HUES48 (cell line): ENCODE measurements around the gene MEAF6.
A peak's percentile ranks its signal among the peaks of the same experiment; 100 is the strongest.
"Not testable (repeated sequence)": the region's sequence is repeated elsewhere in the genome, so short reads cannot be mapped to it uniquely, and the experiment has no call there.

Source experiments
- H3K27ac ChIP-seq: one replicate; pipeline ENCODE4 v1.7.0; 2013; ENCODE audit warnings: low read depth, low read length, inconsistent platforms
- H3K27me3 ChIP-seq: 2 replicates; pipeline ENCODE4 v1.6.1; 2013; ENCODE audit warnings: mild to moderate bottlenecking, low read length; ENCODE audit not compliant: control insufficient read depth, insufficient read depth
- H3K36me3 ChIP-seq: 2 replicates; pipeline ENCODE4 v1.6.1; 2013; ENCODE audit warnings: low read length; ENCODE audit not compliant: control insufficient read depth, insufficient read depth
- H3K4me1 ChIP-seq: 2 replicates; pipeline ENCODE4 v1.6.1; 2013; ENCODE audit warnings: mild to moderate bottlenecking, low read length; ENCODE audit not compliant: control insufficient read depth, insufficient read depth
- H3K4me3 ChIP-seq: 2 replicates; pipeline ENCODE4 v1.5.1; 2013; ENCODE audit warnings: mild to moderate bottlenecking, low read depth, low read length
- H3K9ac ChIP-seq: 2 replicates; pipeline ENCODE4 v1.6.1; 2013; ENCODE audit warnings: mild to moderate bottlenecking, low read depth, low read length, moderate library complexity
- H3K9me3 ChIP-seq: 2 replicates; pipeline ENCODE4 v1.6.1; 2013; ENCODE audit warnings: low read length; ENCODE audit not compliant: control insufficient read depth, insufficient read depth

MEAF6 gene

DNA sequence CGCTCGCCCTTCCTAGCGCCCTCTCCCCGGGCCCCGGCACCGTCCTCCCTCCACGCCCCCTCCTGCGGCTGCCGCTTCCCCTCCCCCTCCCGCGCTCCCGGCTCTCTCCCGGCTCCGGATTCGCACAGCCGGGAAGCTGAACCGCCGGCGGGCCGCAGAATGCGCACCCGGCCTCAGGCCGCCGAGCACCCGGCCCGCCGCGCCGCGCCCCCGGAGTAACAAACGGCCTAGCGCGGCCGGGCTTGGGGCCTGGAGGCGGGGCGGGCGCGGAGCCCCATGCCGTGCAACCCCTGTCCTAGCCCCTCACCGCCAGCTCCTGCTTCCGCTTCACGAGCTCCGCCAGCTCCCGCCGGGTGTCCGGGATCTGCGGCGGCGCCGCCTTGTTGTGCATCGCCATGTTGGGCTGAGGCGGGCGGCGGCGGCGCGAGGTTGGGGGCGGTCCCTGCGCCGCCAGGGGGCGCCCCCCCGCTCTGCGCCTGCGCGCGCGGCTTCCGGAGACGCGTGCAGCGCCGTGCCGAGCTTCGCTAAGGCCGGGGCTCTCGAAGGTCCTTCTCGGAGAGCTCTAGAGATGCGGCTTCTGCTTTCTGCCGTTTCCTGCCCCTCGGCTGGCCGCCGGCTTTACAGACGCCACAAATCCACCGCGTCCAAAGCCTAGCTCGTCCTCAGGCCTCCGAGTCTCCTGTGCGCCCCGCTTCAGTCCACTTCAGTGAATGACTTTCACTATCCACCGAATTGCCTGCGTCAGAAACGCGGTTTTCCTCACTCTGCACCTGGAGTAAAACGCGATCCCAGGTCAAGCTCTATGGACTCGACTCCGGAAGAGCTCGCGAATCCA, at the start of gene MEAF6:
MEAF6 (minus strand) TSS at position 417 of the 835 bp plus-strand sequence; CDS start at position 397, 20 bp downstream.
- Histone ChIP-seq H3K27me3 (no peaks in the 10 kb centered on the region; the same call in none of the 2 replicates), H3K36me3 (peaks cover 24% of the 10 kb centered on the region), H3K4me3 (peak within 1 kb of the TSS; percentile 73), H3K9ac (peak within 1 kb of the TSS; percentile 58), H3K27ac (peak within 1 kb of the TSS; percentile 86), H3K9me3 (no peaks in the 10 kb centered on the region), H3K4me1 (peaks cover 15% of the 10 kb centered on the region; the same call in 1 of the 2 replicates)

DNA sequence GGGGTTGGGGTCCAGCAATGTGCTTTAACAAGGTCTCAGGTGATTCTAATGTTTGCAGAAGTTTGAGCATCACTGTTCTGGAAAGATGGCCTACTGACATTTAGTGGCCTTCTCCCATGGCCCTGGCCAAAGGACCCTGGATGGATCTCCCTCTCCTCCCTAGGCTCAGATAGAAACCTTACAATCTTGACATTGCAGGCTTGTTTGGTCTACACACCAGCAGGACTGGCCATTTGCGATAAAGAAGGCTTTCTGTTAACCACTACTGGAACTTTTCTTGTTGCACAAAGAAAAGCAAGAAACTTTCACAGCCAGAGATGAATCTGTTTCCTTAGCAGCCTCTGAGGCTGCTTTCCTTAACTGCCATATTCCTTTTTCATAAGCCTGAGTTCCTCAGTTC, 48.4 kb upstream of the MEAF6 start:
- H3K27me3 ChIP-seq = no peaks in the 10 kb centered on the region
- no peak overlapping the region for H3K9ac ChIP-seq
- no peak overlapping the region for H3K27ac ChIP-seq
- H3K4me1 ChIP-seq = no peaks in the 10 kb centered on the region
- no peaks in the 10 kb centered on the region for H3K9me3 ChIP-seq
- no peak overlapping the region for H3K4me3 ChIP-seq
- peaks cover 35% of the 10 kb centered on the region for H3K36me3 ChIP-seq

- H3K36me3 ChIP-seq = peaks cover 19% of the 10 kb centered on the region
- H3K27me3 ChIP-seq = no peaks in the 10 kb centered on the region
- H3K27ac ChIP-seq = no peak overlapping the region
- H3K4me3 ChIP-seq = no peak overlapping the region
- no peaks in the 10 kb centered on the region for H3K9me3 ChIP-seq
- 0 out of 2 replicates have a peak, but pooled peaks cover 4% of the 10 kb centered on the region for H3K4me1 ChIP-seq
- H3K9ac ChIP-seq = no peak overlapping the region
Measured at GRCh38 chr1:37561133-37562132, 46.9 kb upstream of the MEAF6 start.

DNA sequence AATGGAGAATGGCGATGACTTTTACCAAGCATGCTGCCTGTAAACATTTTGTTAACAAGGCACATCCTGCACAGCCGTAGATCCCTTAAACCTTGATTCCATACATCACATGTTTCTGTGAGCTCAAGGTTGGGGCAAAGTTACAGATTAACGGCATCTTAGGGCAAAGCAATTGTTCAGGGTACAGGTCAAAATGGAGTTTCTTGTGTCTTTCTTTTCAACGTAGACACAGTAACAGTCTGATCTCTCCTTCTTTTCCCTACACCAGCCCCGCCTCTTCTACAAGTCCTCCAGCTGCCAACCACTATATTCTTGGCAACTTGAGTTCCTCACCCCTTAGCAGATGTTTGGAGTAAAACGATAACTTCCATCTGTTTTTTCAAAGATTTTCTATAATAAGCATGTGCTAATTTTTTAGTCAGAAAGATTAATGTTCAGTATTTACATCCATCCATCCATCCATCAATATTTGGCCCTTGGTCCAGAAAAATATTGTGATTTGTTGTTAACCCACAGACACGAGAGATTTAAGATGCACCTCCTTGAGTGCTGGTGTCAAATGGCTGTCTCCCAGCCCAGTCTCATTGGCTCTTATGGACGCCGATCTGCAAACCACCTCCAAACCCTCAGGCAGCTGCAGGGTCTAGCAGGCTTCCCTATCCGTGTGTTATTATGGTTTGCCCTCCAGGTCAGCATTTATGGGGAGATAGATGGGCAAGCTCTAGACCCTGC, 46.0 kb upstream of the MEAF6 start:
- no peaks in the 10 kb centered on the region for H3K27me3 ChIP-seq
- H3K36me3 ChIP-seq = peaks cover 11% of the 10 kb centered on the region
- H3K9ac ChIP-seq = no peak overlapping the region
- no peak overlapping the region for H3K4me3 ChIP-seq
- 0 out of 2 replicates have a peak, but pooled peaks cover 4% of the 10 kb centered on the region for H3K4me1 ChIP-seq
- no peak overlapping the region for H3K27ac ChIP-seq
- no peaks in the 10 kb centered on the region for H3K9me3 ChIP-seq

DNA sequence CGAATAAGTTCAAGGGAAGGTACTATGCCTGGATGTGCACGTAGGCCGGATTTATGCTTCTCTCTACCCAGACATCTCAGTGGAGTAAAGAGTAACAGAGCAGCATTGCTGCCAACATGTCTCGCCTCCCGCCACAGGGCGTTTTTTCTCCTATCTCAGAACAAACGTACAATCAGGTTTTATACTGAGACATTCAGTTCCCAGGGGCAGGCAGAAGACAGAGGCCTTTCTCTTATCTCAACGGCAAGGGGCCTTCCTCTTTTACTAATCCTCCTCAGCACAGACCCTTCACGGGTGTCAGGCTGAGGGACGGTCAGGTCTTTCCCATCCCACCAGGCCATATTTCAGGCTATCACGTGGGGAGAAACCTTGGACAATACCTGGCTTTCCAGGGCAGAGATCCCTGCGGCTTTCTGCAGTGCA, 45.4 kb upstream of the MEAF6 start:
- H3K9me3 ChIP-seq, H3K36me3 ChIP-seq, H3K27me3 ChIP-seq: not testable (repeated sequence)

DNA sequence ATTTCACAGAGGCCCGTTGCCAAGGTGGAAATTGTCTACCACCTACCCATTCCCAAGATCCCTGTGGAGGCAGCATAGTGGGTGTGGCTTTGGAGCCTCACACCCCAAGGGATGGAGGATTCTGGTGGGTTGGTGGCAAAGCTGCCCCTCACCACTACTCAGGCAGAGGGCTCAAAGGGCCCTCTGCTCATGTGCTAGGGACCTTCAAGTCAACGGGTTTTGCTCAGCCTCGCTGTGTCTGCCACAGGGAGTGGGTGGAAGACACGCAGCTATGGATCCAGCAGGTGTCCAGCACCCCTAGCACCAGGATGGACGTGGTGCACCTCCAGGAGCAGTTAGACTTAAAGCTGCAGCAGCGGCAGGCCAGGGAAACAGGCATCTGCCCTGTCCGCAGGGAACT, 44.5 kb upstream of the MEAF6 start:
- Histone ChIP-seq H3K4me3 (no peak overlapping the region), H3K9ac (no peak overlapping the region), H3K4me1 (0 out of 2 replicates have a peak, but pooled peaks cover 4% of the 10 kb centered on the region), H3K27ac (no peak overlapping the region), H3K36me3 (no peaks in the 10 kb centered on the region), H3K27me3 (no peaks in the 10 kb centered on the region), H3K9me3 (no peaks in the 10 kb centered on the region; the same call in 1 of the 2 replicates)

More for the DNA sequence above, 45.4 kb upstream of the MEAF6 start:
- not testable (repeated sequence) for H3K4me3 ChIP-seq, H3K9ac ChIP-seq, H3K4me1 ChIP-seq, H3K27ac ChIP-seq

- Histone ChIP-seq H3K27ac (no peak overlapping the region), H3K9me3 (no peaks in the 10 kb centered on the region; the same call in 1 of the 2 replicates), H3K36me3 (no peaks in the 10 kb centered on the region), H3K4me3 (no peak overlapping the region), H3K4me1 (0 out of 2 replicates have a peak, but pooled peaks cover 4% of the 10 kb centered on the region), H3K9ac (no peak overlapping the region), H3K27me3 (no peaks in the 10 kb centered on the region)
Measured at GRCh38 chr1:37558411-37558810, 43.8 kb upstream of the MEAF6 start.

DNA sequence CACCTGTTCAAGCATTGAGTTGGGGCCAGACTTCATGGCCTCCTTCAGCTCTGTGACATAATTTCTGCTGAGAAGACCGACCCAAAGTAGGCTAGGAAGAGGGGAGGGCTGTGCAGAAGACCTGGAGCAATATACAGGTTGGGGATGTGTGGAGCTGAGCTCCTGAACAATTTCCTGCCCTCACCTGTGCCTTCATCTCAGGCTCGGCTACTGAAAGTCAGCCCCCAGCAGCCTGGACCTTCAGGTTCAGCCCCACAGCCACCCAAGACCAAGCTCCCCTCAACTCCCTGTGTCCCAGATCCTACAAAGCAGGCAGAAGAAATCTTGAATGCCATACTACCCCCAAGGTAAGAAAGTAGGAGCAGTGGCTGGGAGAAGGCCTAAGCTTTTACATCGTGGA, 42.8 kb upstream of the MEAF6 start:
- H3K36me3 ChIP-seq = peaks cover 3% of the 10 kb centered on the region
- peak overlapping the region; percentile 53; the same call in 1 of the 2 replicates for H3K4me3 ChIP-seq
- H3K27me3 ChIP-seq = no peaks in the 10 kb centered on the region
- no peak overlapping the region for H3K9ac ChIP-seq
- no peaks in the 10 kb centered on the region; the same call in 1 of the 2 replicates for H3K9me3 ChIP-seq
- peaks cover 12% of the 10 kb centered on the region for H3K4me1 ChIP-seq
- H3K27ac ChIP-seq = no peak overlapping the region

DNA sequence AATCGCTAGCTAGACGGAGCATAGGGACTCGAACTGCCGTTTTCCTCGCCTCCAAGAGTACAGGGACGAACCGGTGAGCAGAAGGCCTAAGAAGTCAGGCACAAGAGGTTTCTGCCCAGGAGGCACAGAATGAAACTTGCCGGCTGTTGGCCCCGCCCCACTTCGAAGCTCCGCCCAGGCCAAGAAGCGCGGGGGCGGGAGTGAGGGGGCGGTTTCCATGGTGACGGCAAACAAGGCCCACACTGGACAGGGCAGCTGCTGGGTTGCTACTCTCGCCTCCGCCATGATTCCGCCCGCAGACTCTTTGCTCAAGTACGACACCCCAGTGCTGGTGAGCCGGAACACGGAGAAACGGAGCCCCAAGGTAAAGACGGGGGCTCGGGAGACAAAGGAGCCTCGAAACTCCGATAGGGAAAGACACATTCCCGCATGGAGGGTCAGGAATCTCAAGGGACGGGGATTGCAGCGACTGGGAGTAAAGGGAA, 42.2 kb upstream of the MEAF6 start, which contains the start of gene DNALI1:
DNALI1 (plus strand) TSS at position 229 of the 485 bp plus-strand sequence; CDS start at position 284, 55 bp downstream.
- peak within 1 kb of the TSS; percentile 53 for H3K4me3 ChIP-seq
- H3K27me3 ChIP-seq = no peaks in the 10 kb centered on the region
- peaks cover 12% of the 10 kb centered on the region for H3K4me1 ChIP-seq
- H3K36me3 ChIP-seq = peaks cover 10% of the 10 kb centered on the region
- H3K27ac ChIP-seq = no peak within 1 kb of the TSS
- H3K9me3 ChIP-seq = no peaks in the 10 kb centered on the region; the same call in 1 of the 2 replicates
- no peak within 1 kb of the TSS for H3K9ac ChIP-seq
